Upper lobe of left lung (tissue), 6 donors: ENCODE data around the gene GNAZ. TPM values are rescaled to one million over a fixed set of nuclear protein-coding genes. Genes with fewer than 3 reads are reported as not detected.

Source experiments
- ATAC-seq, 2 donors: fragments of 200-7000 bp; cut with Tn5 transposase; one replicate each; pipeline ENCODE4 v1.9.1; 2022; ENCODE audit warnings: mild to moderate bottlenecking in 2 of 2, moderate library complexity in 2 of 2; ENCODE audit not compliant: low FRiP score in 2 of 2
- DNase-seq, 2 donors: peaks; one replicate each; pipeline ENCODE4 v3.0.0-alpha.2; 2019 to 2020
- H3K27ac ChIP-seq, 4 donors: fragments of 200-600 bp; sonication (generic); one replicate each; pipeline ENCODE4 v1.5.1; 2016 to 2019
- H3K27me3 ChIP-seq, 4 donors: fragments of 200-600 bp; sonication (generic); one replicate each; pipeline ENCODE4 v1.5.1; 2017 to 2019
- H3K36me3 ChIP-seq, 4 donors: fragments of 200-600 bp; sonication (generic); one replicate each; pipeline ENCODE4 v1.5.1; 2016 to 2019
- H3K4me1 ChIP-seq, 4 donors: fragments of 200-600 bp; sonication (generic); one replicate each; pipeline ENCODE4 v1.5.1; 2018 to 2019
- H3K4me3 ChIP-seq, 4 donors: fragments of 200-600 bp; sonication (generic); one replicate each; pipeline ENCODE4 v1.5.1; 2017 to 2019; ENCODE audit warnings: mild to moderate bottlenecking in 2 of 4, moderate library complexity in 1 of 4
- H3K9me3 ChIP-seq, 4 donors: fragments of 200-600 bp; sonication (generic); one replicate each; pipeline ENCODE4 v1.5.1; 2018 to 2019
- EP300 ChIP-seq, 4 donors: sonication (generic); formaldehyde crosslinking; IDR thresholded peaks; one replicate each; pipeline ENCODE4 v1.5.1; 2017; ENCODE audit warnings: antibody characterized with exemption in 4 of 4, control low read depth in 2 of 4
- POLR2A ChIP-seq, 4 donors: fragments of 450-650 bp; IDR thresholded peaks; one replicate each; pipeline ENCODE4 v1.5.1; 2016 to 2017; ENCODE audit warnings: antibody characterized with exemption in 4 of 4, mild to moderate bottlenecking in 2 of 4
- POLR2AphosphoS5 ChIP-seq, 2 donors: sonication (generic); formaldehyde crosslinking; IDR thresholded peaks; one replicate each; pipeline ENCODE4 v1.5.1; 2017; ENCODE audit warnings: antibody characterized with exemption in 2 of 2
- WGBS, 2 donors: methylation state at CpG; one replicate each; pipeline ENCODE4 v1.1.5; 2017 to 2018; 5-methylcytosine and 5-hydroxymethylcytosine counted together
- total RNA-seq, 6 donors: library from RNA; depleted of rRNA in 4 of 6; stranded (reverse); fragments of >200 nt in 4 of 6; gene quantifications; one replicate each; pipeline versions ENCODE4 v1.1.0 to v1.2.1, GENCODE V29; 2016 to 2021
- TF ChIP-seq, protein P1 (sequence below), 6 experiments: fragments of 450-650 bp in 4 of 6; fragments of 200-600 bp in 2 of 6; sonication (generic) in 2 of 6; IDR thresholded peaks; one replicate each; pipeline ENCODE4 v1.5.1; 2016 to 2019; ENCODE audit warnings: antibody characterized with exemption in 6 of 6
- donor health status: DM: no; HTN: no; CAD: no; lungs with moderate emphysema.
- donor health status: DM: no; HTN: yes; CAD: no; lungs with severe emphysema.

The GNAZ gene
- total RNA-seq, 6 donors from 2014 or later: 0.80 to 7.3 (median 2.7) TPM; not detected in 1

GRCh38 chr22:23144432-23144831, 74.1 kb downstream of the GNAZ start:
- WGBS, 2 donors: 92 to 93% methylated on average over 4 of the region's 4 CpGs
- Histone ChIP-seq H3K4me3 (peak overlapping the region in 2 of 4 donors; percentile 54 to 55), H3K4me1 (peaks cover 45 to 64% (median 47%) of the 10 kb centered on the region in 4 donors), H3K27me3 (no peaks in the 10 kb centered on the region), H3K27ac (peak overlapping the region in 2 of 4 donors; percentile 32 to 60), H3K9me3 (no peaks in the 10 kb centered on the region), H3K36me3 (no peaks in the 10 kb centered on the region)
- TF ChIP-seq EP300 (IDR thresholded peaks at IDR 0.05): no peak
- no peak for DNase-seq
- no peak for ATAC-seq

DNA sequence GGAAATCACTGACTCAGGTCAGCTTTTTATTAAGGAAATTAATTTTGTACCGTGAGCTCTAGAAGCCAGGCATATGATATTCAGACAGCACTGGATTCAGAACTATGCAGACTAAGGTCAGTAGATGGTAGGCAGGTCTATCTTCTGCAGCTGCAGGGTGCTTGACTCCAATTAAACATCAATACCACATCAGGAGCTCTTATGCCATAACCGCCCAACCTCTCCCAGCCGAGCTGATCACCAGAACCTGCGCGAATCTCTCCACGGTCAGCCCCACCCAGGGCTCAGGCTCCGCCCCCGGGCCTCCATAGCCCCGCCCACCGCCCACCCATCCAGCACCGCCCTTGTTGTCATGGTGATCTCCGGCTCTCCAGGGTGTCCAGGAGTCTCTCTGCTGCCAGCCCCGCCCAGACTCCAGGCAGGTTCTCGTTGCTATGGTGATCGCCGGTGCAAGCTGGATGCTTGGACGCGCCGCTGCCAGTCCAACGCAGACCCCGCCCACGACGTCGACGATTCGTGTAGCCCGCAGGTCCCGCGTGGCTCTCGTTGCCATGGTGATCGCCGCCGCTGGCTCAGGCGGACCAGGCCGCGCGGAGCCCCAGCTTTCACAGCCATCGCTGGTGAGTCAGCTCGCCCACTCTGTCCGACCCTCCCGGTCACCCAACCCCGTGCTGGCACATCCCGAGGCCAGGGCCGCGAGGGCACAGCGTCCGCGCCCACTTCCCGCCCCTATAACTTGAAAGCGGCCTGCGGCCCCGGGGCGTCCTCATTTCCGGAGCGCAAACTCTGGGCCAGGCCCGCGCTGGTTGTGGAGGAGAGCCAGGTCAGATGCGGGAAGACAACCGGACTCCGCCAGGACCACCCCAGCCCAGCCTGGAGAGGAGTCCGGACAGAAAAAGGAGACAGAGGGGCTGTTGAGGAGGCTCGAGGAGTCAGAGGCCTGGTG, 74.9 kb downstream of the GNAZ start, which contains the start of gene RAB36:
TSS of gene RAB36 (plus strand) at position 546 of the 946 bp plus-strand sequence. CDS start 1,140 bp downstream, outside the sequence.
- H3K36me3 ChIP-seq: no peaks in the 10 kb centered on the region
- WGBS, 2 donors: 16 to 19% methylated on average over 20 to 32 of the region's 62 CpGs
- DNase-seq: peak; percentile 97 to 100
- H3K27me3 ChIP-seq: no peaks in the 10 kb centered on the region
- H3K27ac ChIP-seq: peak within 1 kb of the TSS; percentile 32 to 80 (median 64)
- peaks cover 49 to 72% (median 52%) of the 10 kb centered on the region in 4 donors for H3K4me1 ChIP-seq
- H3K9me3 ChIP-seq: no peaks in the 10 kb centered on the region
- TF ChIP-seq EP300 (IDR thresholded peaks at IDR 0.05) (no peak), POLR2AphosphoS5 (IDR thresholded peaks at IDR 0.05) (peak in 1 of 2 donors; percentile 17), POLR2A (IDR thresholded peaks at IDR 0.05) (peak in 2 of 4 donors; percentile 24 to 42)
- ATAC-seq: peak; percentile 89 to 91
- peak within 1 kb of the TSS; percentile 15 to 56 (median 54) for H3K4me3 ChIP-seq

DNA sequence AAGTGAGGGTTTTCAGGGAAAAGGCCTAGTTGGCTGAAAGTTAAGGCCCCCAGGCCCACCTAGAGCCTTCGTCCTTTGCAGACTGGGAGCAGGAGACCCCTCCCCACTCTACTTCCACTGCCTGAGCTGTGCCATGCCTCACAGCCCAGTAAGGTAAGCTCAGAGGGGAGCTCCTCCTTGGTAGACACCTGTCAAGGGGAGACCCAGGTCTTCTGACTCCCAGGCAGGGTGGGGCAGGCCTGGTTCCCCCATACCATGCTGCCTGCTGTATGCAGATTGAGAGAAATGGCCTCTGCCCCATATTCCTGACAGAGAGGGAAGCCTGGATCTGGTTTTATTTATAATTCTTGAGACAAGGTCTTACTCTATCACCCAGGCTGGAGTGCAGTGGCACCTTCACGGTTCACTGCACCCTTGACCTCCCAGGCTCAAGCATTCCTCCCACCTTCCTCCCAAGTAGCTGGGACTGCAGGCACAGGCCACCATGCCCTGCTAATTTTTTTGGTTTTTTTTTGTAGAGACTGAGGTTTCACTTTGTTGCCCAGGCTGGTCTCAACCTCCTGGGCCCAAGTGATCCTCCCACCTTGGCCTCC, 75.7 kb downstream of the GNAZ start:
- peak overlapping the region; percentile 15 to 56 (median 54) for H3K4me3 ChIP-seq
- 70 to 77% methylated on average over 2 of the region's 2 CpGs for whole genome bisulfite sequencing, 2 donors
- ATAC-seq: no peak
- peaks cover 51 to 78% (median 57%) of the 10 kb centered on the region in 4 donors for H3K4me1 ChIP-seq
- no peak for DNase-seq
- H3K9me3 ChIP-seq: no peaks in the 10 kb centered on the region
- H3K27me3 ChIP-seq: no peaks in the 10 kb centered on the region
- TF ChIP-seq POLR2A (IDR thresholded peaks at IDR 0.05) (no peak), EP300 (IDR thresholded peaks at IDR 0.05) (no peak), POLR2AphosphoS5 (IDR thresholded peaks at IDR 0.05) (no peak)
- TF ChIP-seq, protein P1, sequence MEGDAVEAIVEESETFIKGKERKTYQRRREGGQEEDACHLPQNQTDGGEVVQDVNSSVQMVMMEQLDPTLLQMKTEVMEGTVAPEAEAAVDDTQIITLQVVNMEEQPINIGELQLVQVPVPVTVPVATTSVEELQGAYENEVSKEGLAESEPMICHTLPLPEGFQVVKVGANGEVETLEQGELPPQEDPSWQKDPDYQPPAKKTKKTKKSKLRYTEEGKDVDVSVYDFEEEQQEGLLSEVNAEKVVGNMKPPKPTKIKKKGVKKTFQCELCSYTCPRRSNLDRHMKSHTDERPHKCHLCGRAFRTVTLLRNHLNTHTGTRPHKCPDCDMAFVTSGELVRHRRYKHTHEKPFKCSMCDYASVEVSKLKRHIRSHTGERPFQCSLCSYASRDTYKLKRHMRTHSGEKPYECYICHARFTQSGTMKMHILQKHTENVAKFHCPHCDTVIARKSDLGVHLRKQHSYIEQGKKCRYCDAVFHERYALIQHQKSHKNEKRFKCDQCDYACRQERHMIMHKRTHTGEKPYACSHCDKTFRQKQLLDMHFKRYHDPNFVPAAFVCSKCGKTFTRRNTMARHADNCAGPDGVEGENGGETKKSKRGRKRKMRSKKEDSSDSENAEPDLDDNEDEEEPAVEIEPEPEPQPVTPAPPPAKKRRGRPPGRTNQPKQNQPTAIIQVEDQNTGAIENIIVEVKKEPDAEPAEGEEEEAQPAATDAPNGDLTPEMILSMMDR (IDR thresholded peaks at IDR 0.05): no peak
- peak overlapping the region; percentile 32 to 80 (median 64) for H3K27ac ChIP-seq
- no peaks in the 10 kb centered on the region for H3K36me3 ChIP-seq

GRCh38 chr22:23146478-23147205, 76.3 kb downstream of the GNAZ start:
- Histone ChIP-seq H3K9me3 (no peaks in the 10 kb centered on the region), H3K4me3 (peak overlapping the region in 1 of 4 donors; percentile 56), H3K27ac (peak overlapping the region in 2 of 4 donors; percentile 60 to 80), H3K36me3 (no peaks in the 10 kb centered on the region), H3K27me3 (no peaks in the 10 kb centered on the region), H3K4me1 (peaks cover 51 to 81% (median 58%) of the 10 kb centered on the region in 4 donors)
- DNase-seq (no peak), ATAC-seq (no peak)
- TF ChIP-seq, protein P1 (IDR thresholded peaks at IDR 0.05): no peak
- no peak for TF ChIP-seq EP300 (IDR thresholded peaks at IDR 0.05)
- TF ChIP-seq POLR2A (IDR thresholded peaks at IDR 0.05): no peak
- no peak for TF ChIP-seq POLR2AphosphoS5 (IDR thresholded peaks at IDR 0.05)
- WGBS, 2 donors: 82 to 83% methylated on average over 4 to 8 of the region's 8 CpGs

GRCh38 chr22:23147617-23148387, 77.5 kb downstream of the GNAZ start:
- peak overlapping the region in 3 of 4 donors; percentile 17 to 60 (median 54) for H3K27ac ChIP-seq
- H3K4me1 ChIP-seq: peaks cover 53 to 81% (median 56%) of the 10 kb centered on the region in 4 donors

More at GRCh38 chr22:23147617-23148387, 77.5 kb downstream of the GNAZ start:
- ATAC-seq: no peak
- DNase-seq: peak in 1 of 2 donors; percentile 51
- TF ChIP-seq POLR2AphosphoS5 (IDR thresholded peaks at IDR 0.05): peak; percentile 41 to 73
- TF ChIP-seq, protein P1 (IDR thresholded peaks at IDR 0.05): no peak
- TF ChIP-seq POLR2A (IDR thresholded peaks at IDR 0.05): no peak
- peak in 2 of 4 donors; percentile 82 to 90 for TF ChIP-seq EP300 (IDR thresholded peaks at IDR 0.05)
- no peak overlapping the region for H3K4me3 ChIP-seq
- no peaks in the 10 kb centered on the region for H3K9me3 ChIP-seq
- no peaks in the 10 kb centered on the region for H3K36me3 ChIP-seq
- H3K27me3 ChIP-seq: no peaks in the 10 kb centered on the region
- WGBS, 2 donors: 18 to 27% methylated on average over 6 of the region's 6 CpGs
